ENCODE data around the gene PREB.
A peak's percentile ranks its signal among the peaks of the same experiment; 100 is the strongest.

Gene PREB

DNA sequence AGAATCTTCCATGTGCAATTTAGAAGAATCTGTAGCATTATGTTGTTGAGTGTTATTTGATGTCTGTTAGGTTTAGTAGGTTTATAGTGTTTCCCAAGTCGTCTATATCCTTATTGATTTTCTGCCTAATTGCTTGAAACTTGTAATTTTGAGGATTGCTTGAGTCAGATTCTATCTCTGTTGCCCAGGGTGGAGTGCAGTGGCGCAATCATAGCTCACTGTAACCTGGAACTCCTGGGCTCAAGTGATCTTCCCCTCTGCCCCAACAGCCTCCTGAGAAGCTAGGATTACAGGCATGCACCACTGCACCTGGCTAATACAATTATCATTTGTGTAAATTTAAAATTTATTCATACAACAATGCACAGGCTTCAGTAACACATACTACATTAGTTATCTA is 11.2 kb upstream of the PREB start:
- no peak overlapping the region for H3K27ac ChIP-seq (ENCODE audit: low read length)
- H3K9ac ChIP-seq (ENCODE audit: low read depth, low read length): no peak overlapping the region
- ATAC-seq (ENCODE audit: insufficient read depth, low read depth) (no peak), DNase-seq (no peak)
- H3K27me3 ChIP-seq (ENCODE audit: insufficient read depth, low read length, poor library complexity): peaks cover 4% of the 10 kb centered on the region
- no peaks in the 10 kb centered on the region for H3K9me3 ChIP-seq (ENCODE audit: insufficient read depth, low read length, severe bottlenecking)
- no peaks in the 10 kb centered on the region for H3K79me2 ChIP-seq (ENCODE audit: insufficient read depth, low read length)
- H3K4me3 ChIP-seq (ENCODE audit: low read depth in 1 of 2, low read length in 2 of 2): no peak overlapping the region
- no peaks in the 10 kb centered on the region for H4K20me1 ChIP-seq (ENCODE audit: insufficient read depth, low read length)
- no peak overlapping the region for H2AFZ ChIP-seq (ENCODE audit: low read depth, low read length)
- H3K4me2 ChIP-seq (ENCODE audit: insufficient read depth, low read length): no peak overlapping the region
- H3K36me3 ChIP-seq (ENCODE audit: insufficient read depth, low read length): no peaks in the 10 kb centered on the region
- H3K4me1 ChIP-seq (ENCODE audit: insufficient read depth, low read length): no peaks in the 10 kb centered on the region
- TF ChIP-seq EZH2 (IDR thresholded peaks at IDR 0.05; ENCODE audit: borderline replicate concordance, low read depth, low read length, severe bottlenecking) (no peak), CTCF (IDR thresholded peaks at IDR 0.05; ENCODE audit: borderline replicate concordance, extremely low read depth, low read length, poor library complexity, severe bottlenecking) (no peak)

DNA sequence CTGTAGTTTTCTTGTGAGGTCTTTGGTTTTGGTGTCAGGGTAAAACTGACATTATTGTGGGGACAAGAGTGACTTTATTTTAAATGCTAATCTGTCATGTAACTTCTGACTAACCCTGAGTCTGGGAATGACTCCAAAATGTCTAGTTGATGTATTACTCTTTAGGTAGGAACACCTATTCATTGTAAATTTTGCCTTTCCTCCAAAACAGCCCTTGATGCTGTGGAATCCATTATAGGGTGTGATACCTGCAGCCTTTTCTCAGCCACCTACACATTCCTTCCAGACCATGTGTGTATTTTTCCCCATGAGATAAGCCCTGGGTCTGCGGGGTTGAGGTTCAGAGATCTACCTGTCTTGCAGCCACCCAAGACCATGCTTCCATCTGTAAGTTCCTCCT is 8.8 kb upstream of the PREB start:
- Histone ChIP-seq H3K4me3 (ENCODE audit: low read depth in 1 of 2, low read length in 2 of 2) (no peak overlapping the region), H3K79me2 (ENCODE audit: insufficient read depth, low read length) (no peaks in the 10 kb centered on the region), H3K9me3 (ENCODE audit: insufficient read depth, low read length, severe bottlenecking) (no peaks in the 10 kb centered on the region), H4K20me1 (ENCODE audit: insufficient read depth, low read length) (no peaks in the 10 kb centered on the region), H3K27me3 (ENCODE audit: insufficient read depth, low read length, poor library complexity) (peaks cover 6% of the 10 kb centered on the region), H3K4me2 (ENCODE audit: insufficient read depth, low read length) (no peak overlapping the region), H3K4me1 (ENCODE audit: insufficient read depth, low read length) (no peaks in the 10 kb centered on the region), H3K36me3 (ENCODE audit: insufficient read depth, low read length) (no peaks in the 10 kb centered on the region), H3K9ac (ENCODE audit: low read depth, low read length) (no peak overlapping the region), H3K27ac (ENCODE audit: low read length) (no peak overlapping the region), H2AFZ (ENCODE audit: low read depth, low read length) (no peak overlapping the region)
- ATAC-seq (ENCODE audit: insufficient read depth, low read depth) (no peak), DNase-seq (no peak)
- TF ChIP-seq EZH2 (IDR thresholded peaks at IDR 0.05; ENCODE audit: borderline replicate concordance, low read depth, low read length, severe bottlenecking) (no peak), CTCF (IDR thresholded peaks at IDR 0.05; ENCODE audit: borderline replicate concordance, extremely low read depth, low read length, poor library complexity, severe bottlenecking) (no peak)

GRCh38 chr2:27139310-27139709 is 4.9 kb upstream of the PREB start, which contains the start of gene PRR30:
Gene PRR30 (minus strand): TSS chr2:27139410. CDS start chr2:27138329, 1,081 bp downstream.
- no peak for ATAC-seq (ENCODE audit: insufficient read depth, low read depth)
- Histone ChIP-seq H3K27me3 (ENCODE audit: insufficient read depth, low read length, poor library complexity) (peaks cover 6% of the 10 kb centered on the region), H4K20me1 (ENCODE audit: insufficient read depth, low read length) (no peaks in the 10 kb centered on the region), H3K36me3 (ENCODE audit: insufficient read depth, low read length) (no peaks in the 10 kb centered on the region), H3K9ac (ENCODE audit: low read depth, low read length) (no peak within 1 kb of the TSS), H3K4me1 (ENCODE audit: insufficient read depth, low read length) (peaks cover 8% of the 10 kb centered on the region), H3K27ac (ENCODE audit: low read length) (no peak within 1 kb of the TSS), H3K4me2 (ENCODE audit: insufficient read depth, low read length) (no peak within 1 kb of the TSS), H2AFZ (ENCODE audit: low read depth, low read length) (peak within 1 kb of the TSS; percentile 10; the same call in 1 of the 2 replicates), H3K9me3 (ENCODE audit: insufficient read depth, low read length, severe bottlenecking) (no peaks in the 10 kb centered on the region), H3K4me3 (ENCODE audit: low read depth in 1 of 2, low read length in 2 of 2) (no peak within 1 kb of the TSS), H3K79me2 (ENCODE audit: insufficient read depth, low read length) (peaks cover under 1% of the 10 kb centered on the region)
- DNase-seq: no peak
- TF ChIP-seq EZH2 (IDR thresholded peaks at IDR 0.05; ENCODE audit: borderline replicate concordance, low read depth, low read length, severe bottlenecking) (no peak), CTCF (IDR thresholded peaks at IDR 0.05; ENCODE audit: borderline replicate concordance, extremely low read depth, low read length, poor library complexity, severe bottlenecking) (no peak)

GRCh38 chr2:27138111-27138510 is 3.7 kb upstream of the PREB start:
- no peak overlapping the region for H3K27ac ChIP-seq (ENCODE audit: low read length)
- H3K9ac ChIP-seq (ENCODE audit: low read depth, low read length): no peak overlapping the region
- peaks cover under 1% of the 10 kb centered on the region; the same call in 1 of the 2 replicates for H3K36me3 ChIP-seq (ENCODE audit: insufficient read depth, low read length)
- TF ChIP-seq EZH2 (IDR thresholded peaks at IDR 0.05; ENCODE audit: borderline replicate concordance, low read depth, low read length, severe bottlenecking): no peak
- no peak for TF ChIP-seq CTCF (IDR thresholded peaks at IDR 0.05; ENCODE audit: borderline replicate concordance, extremely low read depth, low read length, poor library complexity, severe bottlenecking)
- ATAC-seq (ENCODE audit: insufficient read depth, low read depth) (no peak), DNase-seq (no peak)
- H3K27me3 ChIP-seq (ENCODE audit: insufficient read depth, low read length, poor library complexity): peaks cover 2% of the 10 kb centered on the region
- H3K4me3 ChIP-seq (ENCODE audit: low read depth in 1 of 2, low read length in 2 of 2): no peak overlapping the region
- no peaks in the 10 kb centered on the region for H3K9me3 ChIP-seq (ENCODE audit: insufficient read depth, low read length, severe bottlenecking)
- H3K79me2 ChIP-seq (ENCODE audit: insufficient read depth, low read length): peaks cover 13% of the 10 kb centered on the region
- peaks cover 16% of the 10 kb centered on the region for H3K4me1 ChIP-seq (ENCODE audit: insufficient read depth, low read length)
- no peak overlapping the region for H2AFZ ChIP-seq (ENCODE audit: low read depth, low read length)
- H3K4me2 ChIP-seq (ENCODE audit: insufficient read depth, low read length): no peak overlapping the region
- H4K20me1 ChIP-seq (ENCODE audit: insufficient read depth, low read length): peaks cover 9% of the 10 kb centered on the region

Data from DND-41 (cell line).